ENCODE results near the gene ATG5. TPM values are rescaled to one million over a fixed set of nuclear protein-coding genes. Genes with fewer than 3 reads are reported as not detected.
A peak's percentile ranks its signal among the peaks of the same experiment; 100 is the strongest.

ATG5 gene
- 26.7 and 63.3 TPM in 2 replicates for total RNA-seq (2014; rRNA removed; shearing (Covaris generic); ENCODE audit: low replicate concordance)

DNA sequence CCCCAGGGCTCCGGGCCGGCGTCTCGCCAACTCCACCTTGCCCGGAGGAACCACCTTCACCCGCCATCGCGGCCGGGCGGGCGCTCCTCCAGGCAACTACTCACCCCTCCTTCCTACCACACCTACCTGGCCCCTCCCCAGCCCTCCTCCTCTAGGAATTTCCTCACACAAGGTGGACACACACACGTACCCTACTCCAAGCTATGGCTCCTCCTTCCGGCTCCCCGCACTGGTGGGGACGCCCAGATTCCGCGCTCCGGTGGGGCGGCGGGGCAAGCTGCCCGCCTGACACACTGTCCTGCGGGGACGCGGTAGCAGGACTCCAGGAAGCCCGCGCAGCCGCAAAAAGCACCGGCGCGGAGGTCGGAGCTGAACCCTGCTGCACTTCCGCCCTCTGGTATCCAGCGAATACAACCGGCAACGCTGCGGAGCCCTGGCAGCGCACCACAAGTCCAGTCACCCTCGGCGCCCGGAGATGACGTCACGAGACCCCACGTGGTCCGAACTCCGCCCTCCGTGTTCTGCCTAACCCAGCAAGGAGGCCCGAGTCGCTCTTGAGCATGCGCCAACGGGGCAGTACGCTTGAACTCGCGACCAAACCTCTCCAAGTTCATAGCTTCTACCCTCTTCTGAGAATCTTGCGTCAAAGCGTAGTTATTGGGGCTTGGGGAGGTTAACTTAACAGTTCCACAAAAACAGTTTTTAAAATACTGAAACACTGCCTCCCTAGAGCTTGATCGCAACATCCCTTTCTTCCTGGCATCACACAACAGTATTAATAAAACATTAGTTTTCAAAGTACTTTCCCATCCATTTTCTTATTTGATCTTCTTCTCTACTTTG is at the start of gene ATG5:
Gene ATG5 (minus strand): TSS at position 425 of the 843 bp plus-strand sequence. CDS start 9,552 bp downstream, outside the sequence.
- Histone ChIP-seq H3K79me2 (ENCODE audit: low read length) (peaks cover 49% of the 10 kb centered on the region), H3K4me1 (ENCODE audit: low read length) (peaks cover 30% of the 10 kb centered on the region), H4K20me1 (ENCODE audit: insufficient read depth, low read depth, low read length) (peaks cover 7% of the 10 kb centered on the region; the same call in 1 of the 2 replicates), H3K4me2 (ENCODE audit: low read depth, low read length, poor library complexity, severe bottlenecking) (peak within 1 kb of the TSS; percentile 95), H3K9me2 (replicated peaks; ENCODE audit: insufficient read depth, low read length) (no peaks in the 10 kb centered on the region), H3K27ac (ENCODE audit: low read length) (peak within 1 kb of the TSS; percentile 79), H3K27me3 (ENCODE audit: low read length) (no peaks in the 10 kb centered on the region), H3K4me3 (ENCODE audit: low read length) (peak within 1 kb of the TSS; percentile 94), H2AFZ (ENCODE audit: low read length) (peak within 1 kb of the TSS; percentile 90), H3K9me3 (ENCODE audit: low read length) (no peaks in the 10 kb centered on the region), H3K36me3 (ENCODE audit: insufficient read depth, low read length) (no peaks in the 10 kb centered on the region), H3K9ac (ENCODE audit: low read length) (peak within 1 kb of the TSS; percentile 87)
- DNase-seq: peak; percentile 100

DNA sequence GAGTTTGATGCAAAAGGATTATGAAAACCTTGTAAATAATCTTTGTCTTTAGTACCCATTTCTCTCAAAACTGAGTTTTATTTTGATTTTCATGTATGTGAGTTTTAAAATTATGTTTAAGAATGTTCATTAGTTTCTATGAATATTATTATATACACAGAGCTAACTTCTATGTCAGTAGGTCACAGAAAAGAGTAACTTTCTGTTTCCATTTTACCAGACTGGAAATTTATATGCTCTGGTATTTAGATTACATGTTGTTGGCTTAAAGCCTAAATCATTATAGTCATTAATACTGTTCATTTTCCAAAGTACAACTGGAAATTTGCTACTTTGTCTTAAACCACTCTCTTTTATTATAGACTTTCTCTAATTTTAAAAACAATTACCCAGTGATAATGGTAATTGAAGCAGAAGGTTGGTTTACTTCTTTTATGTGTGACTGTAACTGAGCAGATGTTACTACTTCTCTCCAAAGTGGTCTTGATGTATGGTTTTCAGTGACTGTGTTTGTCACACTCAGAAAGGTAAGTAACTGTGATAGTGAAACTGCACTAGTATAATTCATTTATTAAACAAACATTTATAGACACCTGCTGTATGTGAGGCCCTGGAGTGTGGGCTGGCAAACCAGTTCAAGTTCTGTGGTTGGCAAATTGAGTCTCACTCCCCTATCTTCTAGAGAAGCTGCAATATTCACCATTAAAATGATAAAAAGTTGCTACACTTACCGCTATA is 48.1 kb upstream of the ATG5 start:
- no peak overlapping the region for H3K9ac ChIP-seq (ENCODE audit: low read length)
- H3K4me2 ChIP-seq (ENCODE audit: low read depth, low read length, poor library complexity, severe bottlenecking): no peak overlapping the region
- no peaks in the 10 kb centered on the region for H3K36me3 ChIP-seq (ENCODE audit: insufficient read depth, low read length)
- no peaks in the 10 kb centered on the region for H3K9me2 ChIP-seq (replicated peaks; ENCODE audit: insufficient read depth, low read length)
- H3K27ac ChIP-seq (ENCODE audit: low read length): no peak overlapping the region
- peaks cover 31% of the 10 kb centered on the region for H3K4me1 ChIP-seq (ENCODE audit: low read length)
- H2AFZ ChIP-seq (ENCODE audit: low read length): no peak overlapping the region
- no peak for DNase-seq
- no peaks in the 10 kb centered on the region for H3K27me3 ChIP-seq (ENCODE audit: low read length)
- H3K9me3 ChIP-seq (ENCODE audit: low read length): no peaks in the 10 kb centered on the region
- H4K20me1 ChIP-seq (ENCODE audit: insufficient read depth, low read depth, low read length): no peaks in the 10 kb centered on the region
- no peak overlapping the region for H3K4me3 ChIP-seq (ENCODE audit: low read length)
- H3K79me2 ChIP-seq (ENCODE audit: low read length): no peaks in the 10 kb centered on the region

DNA sequence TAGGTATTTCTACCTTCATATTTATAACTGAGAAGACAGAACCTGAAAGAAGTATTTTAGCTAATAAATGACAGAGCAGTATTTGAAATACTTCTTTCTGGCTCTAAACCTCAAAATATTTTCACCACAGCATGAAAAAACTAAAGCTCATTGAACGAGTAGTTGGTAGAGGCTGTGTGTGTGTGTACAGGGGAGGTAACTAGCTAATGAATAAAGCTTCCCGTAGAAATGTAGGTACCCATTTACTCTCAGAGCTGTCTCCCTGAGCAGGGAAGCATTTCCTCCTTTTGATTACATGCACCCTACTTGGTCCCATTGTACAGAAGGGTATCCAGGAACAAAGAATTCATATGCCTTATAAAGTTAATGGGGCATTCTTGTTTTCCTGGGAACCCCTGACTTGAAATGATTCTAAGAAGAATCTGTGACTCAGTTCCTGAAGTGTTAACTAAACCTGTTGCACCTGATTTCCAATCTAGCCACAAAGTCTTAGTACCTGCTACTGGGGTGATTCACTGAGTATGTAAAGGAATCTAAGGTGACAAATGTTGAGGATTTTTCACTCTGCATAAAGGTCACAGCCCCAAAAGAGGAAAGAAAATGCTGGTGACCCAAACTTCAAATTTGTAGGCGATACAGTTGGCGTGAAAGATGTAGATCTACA is 47.4 kb upstream of the ATG5 start:
- no peaks in the 10 kb centered on the region for H3K9me2 ChIP-seq (replicated peaks; ENCODE audit: insufficient read depth, low read length)
- no peaks in the 10 kb centered on the region for H3K9me3 ChIP-seq (ENCODE audit: low read length)
- no peaks in the 10 kb centered on the region for H3K36me3 ChIP-seq (ENCODE audit: insufficient read depth, low read length)
- H3K4me2 ChIP-seq (ENCODE audit: low read depth, low read length, poor library complexity, severe bottlenecking): no peak overlapping the region
- no peaks in the 10 kb centered on the region for H3K27me3 ChIP-seq (ENCODE audit: low read length)
- no peak overlapping the region for H3K9ac ChIP-seq (ENCODE audit: low read length)
- no peak overlapping the region for H3K27ac ChIP-seq (ENCODE audit: low read length)
- H2AFZ ChIP-seq (ENCODE audit: low read length): no peak overlapping the region
- H3K79me2 ChIP-seq (ENCODE audit: low read length): no peaks in the 10 kb centered on the region
- no peak overlapping the region for H3K4me3 ChIP-seq (ENCODE audit: low read length)
- peaks cover 25% of the 10 kb centered on the region for H3K4me1 ChIP-seq (ENCODE audit: low read length)
- no peak for DNase-seq
- no peaks in the 10 kb centered on the region for H4K20me1 ChIP-seq (ENCODE audit: insufficient read depth, low read depth, low read length)

DNA sequence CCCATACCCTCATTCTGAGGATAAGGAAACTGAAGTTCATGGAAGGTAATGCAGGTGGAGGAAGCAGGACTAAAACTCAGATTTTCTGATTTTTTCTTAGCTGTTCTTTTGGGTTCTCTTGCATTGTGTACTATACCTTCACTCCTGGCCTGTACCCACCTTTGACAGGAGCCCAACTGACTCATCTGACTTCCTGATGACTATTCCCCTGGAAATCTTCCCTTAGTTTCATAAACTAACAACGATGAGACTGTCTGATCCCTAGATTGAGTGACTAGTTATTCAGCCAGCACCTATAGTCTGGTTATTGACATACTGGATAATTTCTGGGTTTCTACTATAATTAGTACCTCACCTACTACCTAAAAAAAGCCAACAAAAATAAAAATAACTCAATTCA is 45.1 kb upstream of the ATG5 start:
- Histone ChIP-seq H3K79me2 (ENCODE audit: low read length) (no peaks in the 10 kb centered on the region), H2AFZ (ENCODE audit: low read length) (no peak overlapping the region), H3K9me2 (replicated peaks; ENCODE audit: insufficient read depth, low read length) (no peaks in the 10 kb centered on the region), H3K4me2 (ENCODE audit: low read depth, low read length, poor library complexity, severe bottlenecking) (no peak overlapping the region), H3K9me3 (ENCODE audit: low read length) (no peaks in the 10 kb centered on the region), H3K4me1 (ENCODE audit: low read length) (peaks cover 3% of the 10 kb centered on the region; the same call in 1 of the 2 replicates), H3K27ac (ENCODE audit: low read length) (no peak overlapping the region), H4K20me1 (ENCODE audit: insufficient read depth, low read depth, low read length) (no peaks in the 10 kb centered on the region), H3K9ac (ENCODE audit: low read length) (no peak overlapping the region), H3K4me3 (ENCODE audit: low read length) (no peak overlapping the region), H3K27me3 (ENCODE audit: low read length) (no peaks in the 10 kb centered on the region), H3K36me3 (ENCODE audit: insufficient read depth, low read length) (no peaks in the 10 kb centered on the region)
- no peak for DNase-seq

- Histone ChIP-seq H4K20me1 (ENCODE audit: insufficient read depth, low read depth, low read length) (no peaks in the 10 kb centered on the region), H3K27ac (ENCODE audit: low read length) (no peak overlapping the region), H3K79me2 (ENCODE audit: low read length) (no peaks in the 10 kb centered on the region), H3K27me3 (ENCODE audit: low read length) (no peaks in the 10 kb centered on the region), H3K36me3 (ENCODE audit: insufficient read depth, low read length) (no peaks in the 10 kb centered on the region), H3K4me1 (ENCODE audit: low read length) (no peaks in the 10 kb centered on the region), H3K9me3 (ENCODE audit: low read length) (no peaks in the 10 kb centered on the region), H2AFZ (ENCODE audit: low read length) (no peak overlapping the region), H3K4me3 (ENCODE audit: low read length) (no peak overlapping the region), H3K9me2 (replicated peaks; ENCODE audit: insufficient read depth, low read length) (no peaks in the 10 kb centered on the region), H3K4me2 (ENCODE audit: low read depth, low read length, poor library complexity, severe bottlenecking) (no peak overlapping the region), H3K9ac (ENCODE audit: low read length) (no peak overlapping the region)
- no peak for DNase-seq
Measured at GRCh38 chr6:106369739-106370138, 44.2 kb upstream of the ATG5 start.

GRCh38 chr6:106363401-106364138 is 38.0 kb upstream of the ATG5 start:
- H3K4me1 ChIP-seq (ENCODE audit: low read length): no peaks in the 10 kb centered on the region
- no peaks in the 10 kb centered on the region for H3K9me3 ChIP-seq (ENCODE audit: low read length)
- no peaks in the 10 kb centered on the region for H3K27me3 ChIP-seq (ENCODE audit: low read length)
- no peak overlapping the region for H3K9ac ChIP-seq (ENCODE audit: low read length)
- DNase-seq: no peak
- H3K27ac ChIP-seq (ENCODE audit: low read length): no peak overlapping the region
- H2AFZ ChIP-seq (ENCODE audit: low read length): no peak overlapping the region
- H3K4me2 ChIP-seq (ENCODE audit: low read depth, low read length, poor library complexity, severe bottlenecking): no peak overlapping the region
- H4K20me1 ChIP-seq (ENCODE audit: insufficient read depth, low read depth, low read length): no peaks in the 10 kb centered on the region
- no peaks in the 10 kb centered on the region for H3K36me3 ChIP-seq (ENCODE audit: insufficient read depth, low read length)
- no peak overlapping the region for H3K4me3 ChIP-seq (ENCODE audit: low read length)
- H3K9me2 ChIP-seq (replicated peaks; ENCODE audit: insufficient read depth, low read length): no peaks in the 10 kb centered on the region
- no peaks in the 10 kb centered on the region for H3K79me2 ChIP-seq (ENCODE audit: low read length)

- no peak overlapping the region for H3K4me3 ChIP-seq (ENCODE audit: low read length)
- no peaks in the 10 kb centered on the region for H3K4me1 ChIP-seq (ENCODE audit: low read length)
- H3K9me3 ChIP-seq (ENCODE audit: low read length): no peaks in the 10 kb centered on the region
- no peak for DNase-seq
- no peaks in the 10 kb centered on the region for H3K27me3 ChIP-seq (ENCODE audit: low read length)
- H3K4me2 ChIP-seq (ENCODE audit: low read depth, low read length, poor library complexity, severe bottlenecking): no peak overlapping the region
- H2AFZ ChIP-seq (ENCODE audit: low read length): no peak overlapping the region
- H3K36me3 ChIP-seq (ENCODE audit: insufficient read depth, low read length): no peaks in the 10 kb centered on the region
- H3K79me2 ChIP-seq (ENCODE audit: low read length): no peaks in the 10 kb centered on the region
- H3K27ac ChIP-seq (ENCODE audit: low read length): no peak overlapping the region
- H4K20me1 ChIP-seq (ENCODE audit: insufficient read depth, low read depth, low read length): no peaks in the 10 kb centered on the region
- no peak overlapping the region for H3K9ac ChIP-seq (ENCODE audit: low read length)
- no peaks in the 10 kb centered on the region for H3K9me2 ChIP-seq (replicated peaks; ENCODE audit: insufficient read depth, low read length)
Measured at GRCh38 chr6:106360989-106361430, 35.5 kb upstream of the ATG5 start.
